Stimulated activated CD4-positive, alpha-beta T cell treated with anti-CD3 and anti-CD28 coated beads, Interleukin-1b, Interleukin-23, amount 100 ng/mL, for 48 hours (primary cell): ENCODE data around the gene STAM.
A peak's percentile ranks its signal among the peaks of the same experiment; 100 is the strongest.

Experiments
- DNase-seq: peaks from one replicate; pipeline ENCODE4 v3.0.0-alpha.2; 2020

STAM gene

GRCh38 chr10:17648243-17649035 lies 4.5 kb downstream of the STAM start:
- DNase-seq = peak; percentile 64

DNA sequence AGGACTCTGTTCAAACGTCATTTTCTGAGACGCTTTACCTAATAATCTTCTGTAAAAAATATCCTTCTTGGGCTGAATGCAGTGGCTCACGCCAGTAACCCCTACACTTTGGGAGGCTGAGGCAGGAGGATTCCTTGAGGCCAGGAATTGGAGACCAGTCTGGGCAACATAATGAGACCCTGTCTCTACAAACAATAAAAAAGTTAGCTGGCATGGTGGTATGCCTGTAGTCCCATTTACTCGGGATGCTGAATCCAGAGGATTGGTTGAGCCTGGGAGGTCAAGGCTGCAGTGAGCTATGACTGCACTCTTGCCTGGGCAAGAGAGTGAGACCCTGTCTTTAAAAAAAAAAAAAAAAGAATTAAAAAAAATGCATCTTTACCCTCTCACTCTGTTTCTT lies 5.1 kb downstream of the STAM start:
- no peak for DNase-seq

- DNase-seq = no peak
Measured at GRCh38 chr10:17649836-17650235, 5.9 kb downstream of the STAM start.

- DNase-seq = no peak
Measured at GRCh38 chr10:17650416-17650815, 6.5 kb downstream of the STAM start.

DNA sequence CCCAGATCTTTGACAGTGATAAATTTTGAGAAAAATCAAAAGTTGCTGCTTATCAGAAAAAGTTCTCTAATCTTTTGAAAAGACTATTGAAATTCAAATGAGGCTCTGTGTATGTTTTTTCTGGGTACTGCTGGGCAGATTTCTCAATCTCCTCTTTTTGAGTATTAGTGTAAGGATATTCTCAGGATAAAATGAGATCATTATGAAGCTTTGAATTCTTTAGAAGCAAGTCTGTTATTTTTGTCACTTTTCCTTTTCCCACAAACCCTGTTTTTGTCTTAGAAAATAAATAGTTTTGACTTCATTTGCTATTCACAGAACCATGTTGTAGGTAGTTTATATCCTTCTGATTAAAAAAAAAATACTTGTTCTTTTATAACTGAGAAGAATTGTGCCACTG lies 7.9 kb downstream of the STAM start:
- no peak for DNase-seq

GRCh38 chr10:17652585-17652984 lies 8.6 kb downstream of the STAM start:
- DNase-seq = no peak

GRCh38 chr10:17655009-17655408 lies 11.1 kb downstream of the STAM start:
- no peak for DNase-seq

- no peak for DNase-seq
Measured at GRCh38 chr10:17655567-17656146, 11.7 kb downstream of the STAM start.

DNA sequence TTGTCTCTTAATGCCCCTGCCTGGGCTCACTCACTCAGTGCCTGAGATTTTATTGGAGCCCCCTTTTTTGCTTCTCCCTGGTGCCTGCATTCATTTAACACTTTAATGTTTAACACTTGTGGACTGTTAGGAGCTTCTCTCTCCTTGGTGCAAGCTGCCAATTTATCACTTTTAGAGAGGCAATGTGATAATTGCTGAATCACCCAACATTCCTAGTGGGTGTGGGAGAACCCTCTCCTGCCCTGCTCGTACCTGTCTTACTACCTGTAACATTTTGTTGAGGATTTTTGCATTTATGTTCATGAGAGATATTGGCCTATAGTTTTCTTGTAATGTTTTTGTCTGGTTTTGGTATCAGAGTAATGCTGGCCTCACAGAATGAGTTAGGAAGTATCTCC lies 13.2 kb downstream of the STAM start:
- no peak for DNase-seq

DNA sequence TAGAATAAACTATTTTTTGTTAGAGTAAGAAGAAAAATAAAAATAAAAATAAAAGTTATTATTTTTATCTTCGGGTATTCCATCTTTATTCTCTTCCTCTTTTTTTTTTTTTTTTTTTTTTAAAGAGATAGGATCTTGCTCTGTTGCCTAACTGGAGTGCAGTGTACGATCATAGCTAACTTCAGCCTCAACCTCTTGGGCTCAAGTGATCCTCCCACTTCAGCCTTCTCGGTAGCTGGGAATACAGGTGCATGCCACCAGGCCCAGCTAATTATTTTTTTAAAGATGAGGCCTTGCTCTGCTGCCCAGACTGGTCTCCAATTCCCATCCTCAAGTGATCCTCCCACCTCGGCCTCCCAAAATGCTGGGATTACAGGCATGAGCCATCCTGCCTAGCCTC lies 15.4 kb downstream of the STAM start:
- no peak for DNase-seq

GRCh38 chr10:17660921-17661320 lies 17.0 kb downstream of the STAM start:
- no peak for DNase-seq

GRCh38 chr10:17661510-17661909 lies 17.6 kb downstream of the STAM start:
- no peak for DNase-seq

DNA sequence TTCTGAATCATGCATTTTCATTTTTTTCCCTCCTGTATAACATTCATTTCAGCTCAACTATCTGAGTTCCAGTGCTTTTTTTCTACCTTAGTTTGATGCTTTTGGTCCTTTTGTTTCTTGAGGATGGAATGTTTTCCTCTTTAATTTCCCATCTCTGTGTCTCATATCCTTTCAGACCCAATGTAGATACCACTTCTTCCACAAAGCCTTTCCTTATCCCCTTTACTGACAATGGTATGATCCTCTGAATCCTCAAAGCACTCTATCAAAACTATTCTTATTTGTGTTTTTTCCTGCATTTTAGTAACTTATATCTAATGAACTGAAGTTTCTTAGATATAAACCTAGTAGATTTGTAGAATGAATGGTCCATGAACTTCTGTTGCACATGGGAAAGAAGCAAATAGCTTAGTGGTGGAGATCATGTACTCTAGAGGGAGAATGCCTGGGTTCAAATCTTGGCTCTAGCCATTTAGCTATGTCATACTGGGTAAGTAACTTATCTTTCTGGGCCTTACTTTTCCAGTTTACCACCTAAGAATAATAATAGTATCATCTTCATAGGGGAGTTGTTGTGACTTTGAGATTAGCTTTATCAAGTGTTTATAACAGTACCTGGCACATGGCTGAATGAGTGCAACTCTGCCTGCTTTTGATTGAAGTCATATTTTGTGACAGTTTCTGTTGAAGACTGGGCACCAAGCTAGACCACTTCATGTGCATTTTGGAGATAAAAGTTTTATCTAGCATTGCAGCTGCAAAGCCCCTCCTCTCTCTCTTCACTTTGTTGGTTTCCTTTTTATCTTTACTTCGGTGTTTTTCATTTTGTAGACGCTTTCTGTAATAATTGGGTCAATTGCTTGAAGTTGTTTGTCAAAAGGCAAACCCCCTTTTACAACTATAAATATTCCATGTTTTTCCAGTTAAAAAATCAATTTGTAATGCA lies 18.5 kb downstream of the STAM start:
- DNase-seq = no peak

- DNase-seq = no peak
Measured at GRCh38 chr10:17663450-17663849, 19.5 kb downstream of the STAM start.

- no peak for DNase-seq
Measured at GRCh38 chr10:17665747-17666146, 21.8 kb downstream of the STAM start.

DNA sequence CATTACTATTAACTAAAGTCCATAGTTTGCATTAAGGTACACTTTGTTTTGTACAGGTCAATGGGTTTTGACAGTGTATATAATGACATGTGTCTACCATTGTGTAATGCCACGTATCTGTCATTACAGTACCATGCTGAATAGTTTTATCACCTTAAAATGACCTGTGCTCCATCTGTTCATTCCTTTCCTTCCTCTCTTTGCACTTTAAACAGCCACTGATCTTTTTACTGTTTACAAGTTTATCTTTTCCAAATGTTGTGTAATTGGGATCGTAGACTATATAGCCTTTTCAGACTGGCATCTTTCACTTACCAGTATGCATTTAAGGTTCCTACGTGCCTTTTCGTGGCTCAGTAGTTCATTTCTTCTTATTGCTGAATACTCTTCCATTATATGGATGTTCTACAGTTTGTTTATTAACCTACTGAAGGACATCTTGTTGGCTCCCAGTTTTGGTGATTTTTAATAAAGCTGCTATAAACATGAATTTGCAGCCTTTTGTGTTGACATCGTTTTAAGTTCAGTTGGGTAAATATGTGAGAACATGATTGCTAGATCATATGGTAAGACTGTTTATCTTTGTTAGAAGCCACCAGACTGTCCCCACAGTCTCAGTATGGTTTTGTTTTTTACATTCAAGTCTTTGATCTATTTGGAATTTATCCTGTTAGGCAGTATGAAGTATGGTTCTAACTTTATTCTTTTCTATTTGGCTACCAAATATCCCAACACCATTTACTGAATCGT lies 24.7 kb downstream of the STAM start:
- no peak for DNase-seq

GRCh38 chr10:17669185-17669872 lies 25.4 kb downstream of the STAM start:
- peak; percentile 50 for DNase-seq

- no peak for DNase-seq
Measured at GRCh38 chr10:17671307-17671706, 27.4 kb downstream of the STAM start.

- no peak for DNase-seq
Measured at GRCh38 chr10:17673471-17674061, 29.6 kb downstream of the STAM start.

DNA sequence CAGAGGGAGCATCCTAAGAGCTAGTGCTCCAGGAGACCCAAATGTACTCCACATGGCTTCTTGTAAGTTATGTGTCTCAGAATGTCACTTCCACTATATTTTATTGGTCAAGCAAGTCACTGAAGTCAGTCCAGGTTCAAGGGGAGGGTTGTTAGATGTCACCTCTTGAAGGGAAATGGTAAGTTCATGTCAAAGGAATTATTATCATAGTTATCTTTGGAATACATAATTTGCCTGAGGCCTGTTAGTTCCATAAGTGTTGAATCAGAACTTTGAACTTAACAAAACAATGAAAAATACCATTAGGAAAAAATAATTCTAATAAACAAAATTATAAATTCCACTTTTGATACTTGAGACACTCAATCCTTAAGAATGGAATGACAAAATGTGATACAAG lies 30.6 kb downstream of the STAM start:
- no peak for DNase-seq

DNA sequence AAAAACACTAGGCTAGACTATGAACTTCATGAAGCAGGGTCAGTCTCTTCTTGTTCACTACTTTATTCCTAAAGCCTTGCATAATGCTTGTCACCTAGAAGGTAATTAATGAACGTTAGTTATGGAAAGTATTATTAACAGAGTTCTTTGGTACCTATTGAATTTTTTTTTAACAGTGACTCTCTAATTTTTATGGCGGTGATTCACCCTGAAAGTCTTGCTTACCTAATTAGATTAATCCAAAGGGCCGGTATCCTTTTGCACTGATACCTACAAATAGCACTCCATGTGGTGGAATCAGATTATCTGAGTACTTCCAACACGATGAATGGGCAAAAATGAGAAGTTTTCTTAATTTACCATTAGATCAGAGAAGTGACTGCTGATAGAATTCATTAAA lies 31.7 kb downstream of the STAM start:
- DNase-seq = no peak

DNA sequence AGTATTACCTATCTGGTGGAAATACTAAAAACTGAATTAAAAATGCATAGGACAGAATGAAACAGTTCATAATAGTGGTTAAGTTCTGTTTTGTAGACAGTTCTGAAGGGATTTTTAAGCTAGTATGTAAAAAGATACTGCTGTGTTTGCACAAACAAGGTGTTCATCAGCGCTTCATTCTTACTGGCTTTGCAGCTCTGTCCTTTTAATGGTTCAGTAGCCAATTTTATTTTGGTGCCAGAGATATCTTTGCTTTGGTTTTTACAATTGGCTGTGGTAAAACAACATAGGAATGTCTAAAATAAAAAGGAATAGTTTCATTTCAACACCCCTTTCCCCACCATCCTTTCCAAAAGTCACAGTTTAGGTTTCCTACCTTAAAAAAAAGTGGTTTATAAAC lies 33.0 kb downstream of the STAM start:
- no peak for DNase-seq
